Tibial artery (tissue), 4 donors: ENCODE measurements around the gene CRBN.

Experiments used
- DNase-seq, 2 donors: peaks; one replicate each; pipeline ENCODE4 v3.0.0-alpha.2; 2019
- H3K27ac ChIP-seq, 2 donors: fragments of 200-600 bp; sonication (generic) in 1 of 2; 1 replicate in 1 of 2; 2 replicates in 1 of 2; pipeline ENCODE4 v1.5.1; 2018 to 2019; ENCODE audit warnings: mild to moderate bottlenecking in 1 of 2
- H3K27me3 ChIP-seq, 2 donors: fragments of 200-600 bp; sonication (generic) in 1 of 2; one replicate each; pipeline versions ENCODE4 v1.5.1 to v1.6.0; 2016 to 2019
- H3K36me3 ChIP-seq, 3 donors: fragments of 200-600 bp; sonication (generic) in 2 of 3; one replicate each; pipeline ENCODE4 v1.5.1; 2016 to 2019; ENCODE audit warnings: mild to moderate bottlenecking in 2 of 3
- H3K4me1 ChIP-seq, 4 donors: fragments of 200-600 bp; sonication (generic) in 2 of 4; 1 replicate in 3 of 4; 2 replicates in 1 of 4; pipeline ENCODE4 v1.5.1; 2016 to 2019
- H3K4me3 ChIP-seq, 2 donors: fragments of 200-600 bp; sonication (generic) in 1 of 2; 1 replicate in 1 of 2; 2 replicates in 1 of 2; pipeline ENCODE4 v1.5.1; 2018 to 2019; ENCODE audit warnings: mild to moderate bottlenecking in 2 of 2
- H3K9me3 ChIP-seq, 3 donors: fragments of 200-600 bp; sonication (generic) in 1 of 3; one replicate each; pipeline ENCODE4 v1.5.1; 2016 to 2019
- CTCF ChIP-seq, 2 experiments: fragments of 200-600 bp in 1 of 2; fragments of 450-650 bp in 1 of 2; IDR thresholded peaks; one replicate each; pipeline ENCODE4 v1.5.1; 2017 to 2019; ENCODE audit warnings: antibody characterized with exemption in 2 of 2, mild to moderate bottlenecking in 1 of 2, moderate library complexity in 1 of 2
- intact Hi-C: fragments of 100-400 bp; cut with DNase I; formaldehyde crosslinking; loops from one replicate; pipeline ENCODE4 v1.15.0; 2023; ENCODE audit warnings: low total_unique reads

CRBN gene

GRCh38 chr3:3179407-3180094 lies at the start of gene CRBN:
CRBN (minus strand) TSS chr3:3179691; CDS start chr3:3179687, 4 bp downstream.
- H3K9me3 ChIP-seq, result no peaks in the 10 kb centered on the region

GRCh38 chr3:3227640-3228039 lies 48.1 kb upstream of the CRBN start:
- Histone ChIP-seq H3K27ac (no peak overlapping the region), H3K4me3 (no peak overlapping the region), H3K27me3 (no peaks in the 10 kb centered on the region), H3K36me3 (no peaks in the 10 kb centered on the region), H3K9me3 (no peaks in the 10 kb centered on the region), H3K4me1 (peaks cover 0 to 8% (median 0%) of the 10 kb centered on the region in 4 donors)
- no peak for DNase-seq
- intact Hi-C loops, result no loop called here
- no peak for TF ChIP-seq CTCF (IDR thresholded peaks at IDR 0.05)

More at GRCh38 chr3:3179407-3180094, at the start of gene CRBN:
- DNase-seq, result peak; percentile 87 to 90
- peak; percentile 94 to 97 for TF ChIP-seq CTCF (IDR thresholded peaks at IDR 0.05)
- Histone ChIP-seq H3K4me1 (peaks cover 0 to 37% (median 26%) of the 10 kb centered on the region in 4 donors), H3K27ac (peak within 1 kb of the TSS; percentile 89 to 90), H3K36me3 (peaks cover 0 to 5% (median 0%) of the 10 kb centered on the region in 3 donors), H3K27me3 (no peaks in the 10 kb centered on the region), H3K4me3 (peak within 1 kb of the TSS; percentile 76 to 100)
- intact Hi-C loops, result no loop called here

- Histone ChIP-seq H3K9me3 (no peaks in the 10 kb centered on the region), H3K36me3 (no peaks in the 10 kb centered on the region), H3K27ac (no peak overlapping the region), H3K27me3 (no peaks in the 10 kb centered on the region), H3K4me3 (no peak overlapping the region), H3K4me1 (no peaks in the 10 kb centered on the region)
- TF ChIP-seq CTCF (IDR thresholded peaks at IDR 0.05), result no peak
- no peak for DNase-seq
- intact Hi-C loops, result no loop called here
These were observed 42.0 kb upstream of the CRBN start for GRCh38 chr3:3221528-3221927.

- DNase-seq, result no peak
- no peak for TF ChIP-seq CTCF (IDR thresholded peaks at IDR 0.05)
- Histone ChIP-seq H3K4me3 (no peak overlapping the region), H3K36me3 (no peaks in the 10 kb centered on the region), H3K27ac (no peak overlapping the region), H3K4me1 (peaks cover 0 to 5% (median 2%) of the 10 kb centered on the region in 4 donors), H3K9me3 (no peaks in the 10 kb centered on the region), H3K27me3 (no peaks in the 10 kb centered on the region)
- intact Hi-C loops, result no loop called here
These were observed 36.9 kb upstream of the CRBN start for GRCh38 chr3:3216401-3216800.

GRCh38 chr3:3212781-3213440 lies 33.4 kb upstream of the CRBN start:
- Histone ChIP-seq H3K36me3 (no peaks in the 10 kb centered on the region), H3K27ac (peak overlapping the region in 1 of 2 donors; percentile 6), H3K4me3 (no peak overlapping the region), H3K9me3 (no peaks in the 10 kb centered on the region), H3K27me3 (no peaks in the 10 kb centered on the region), H3K4me1 (peaks cover 0 to 5% (median 2%) of the 10 kb centered on the region in 4 donors)
- TF ChIP-seq CTCF (IDR thresholded peaks at IDR 0.05), result no peak
- intact Hi-C loops, result no loop called here
- no peak for DNase-seq
